OCI-LY3 (cell line): ENCODE measurements around the gene MYL11.
"Not testable (repeated sequence)": the region's sequence is repeated elsewhere in the genome, so short reads cannot be mapped to it uniquely, and the experiment has no call there.

ENCODE experiments used
- EZH2phosphoT487 ChIP-seq: fragments of 200-600 bp; shearing (Covaris generic); IDR thresholded peaks from 2 replicates; pipeline ENCODE4 v1.6.1; 2018; ENCODE audit warnings: antibody characterized with exemption, mixed run types, low read depth
- TF ChIP-seq, protein P1 (sequence below): fragments of 200-600, 300-600 bp; sonication (generic); IDR thresholded peaks from 2 replicates; pipeline ENCODE4 v1.5.1; 2014; ENCODE audit warnings: antibody characterized with exemption, low read length, low read depth

- TF ChIP-seq, protein P1, sequence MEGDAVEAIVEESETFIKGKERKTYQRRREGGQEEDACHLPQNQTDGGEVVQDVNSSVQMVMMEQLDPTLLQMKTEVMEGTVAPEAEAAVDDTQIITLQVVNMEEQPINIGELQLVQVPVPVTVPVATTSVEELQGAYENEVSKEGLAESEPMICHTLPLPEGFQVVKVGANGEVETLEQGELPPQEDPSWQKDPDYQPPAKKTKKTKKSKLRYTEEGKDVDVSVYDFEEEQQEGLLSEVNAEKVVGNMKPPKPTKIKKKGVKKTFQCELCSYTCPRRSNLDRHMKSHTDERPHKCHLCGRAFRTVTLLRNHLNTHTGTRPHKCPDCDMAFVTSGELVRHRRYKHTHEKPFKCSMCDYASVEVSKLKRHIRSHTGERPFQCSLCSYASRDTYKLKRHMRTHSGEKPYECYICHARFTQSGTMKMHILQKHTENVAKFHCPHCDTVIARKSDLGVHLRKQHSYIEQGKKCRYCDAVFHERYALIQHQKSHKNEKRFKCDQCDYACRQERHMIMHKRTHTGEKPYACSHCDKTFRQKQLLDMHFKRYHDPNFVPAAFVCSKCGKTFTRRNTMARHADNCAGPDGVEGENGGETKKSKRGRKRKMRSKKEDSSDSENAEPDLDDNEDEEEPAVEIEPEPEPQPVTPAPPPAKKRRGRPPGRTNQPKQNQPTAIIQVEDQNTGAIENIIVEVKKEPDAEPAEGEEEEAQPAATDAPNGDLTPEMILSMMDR, result not testable (repeated sequence)
- not testable (repeated sequence) for TF ChIP-seq EZH2phosphoT487
Observed at GRCh38 chr16:30343491-30343820, 31.1 kb upstream of the MYL11 start.
